Measurements from ENCODE around the gene ARHGEF25.

Gene ARHGEF25

DNA sequence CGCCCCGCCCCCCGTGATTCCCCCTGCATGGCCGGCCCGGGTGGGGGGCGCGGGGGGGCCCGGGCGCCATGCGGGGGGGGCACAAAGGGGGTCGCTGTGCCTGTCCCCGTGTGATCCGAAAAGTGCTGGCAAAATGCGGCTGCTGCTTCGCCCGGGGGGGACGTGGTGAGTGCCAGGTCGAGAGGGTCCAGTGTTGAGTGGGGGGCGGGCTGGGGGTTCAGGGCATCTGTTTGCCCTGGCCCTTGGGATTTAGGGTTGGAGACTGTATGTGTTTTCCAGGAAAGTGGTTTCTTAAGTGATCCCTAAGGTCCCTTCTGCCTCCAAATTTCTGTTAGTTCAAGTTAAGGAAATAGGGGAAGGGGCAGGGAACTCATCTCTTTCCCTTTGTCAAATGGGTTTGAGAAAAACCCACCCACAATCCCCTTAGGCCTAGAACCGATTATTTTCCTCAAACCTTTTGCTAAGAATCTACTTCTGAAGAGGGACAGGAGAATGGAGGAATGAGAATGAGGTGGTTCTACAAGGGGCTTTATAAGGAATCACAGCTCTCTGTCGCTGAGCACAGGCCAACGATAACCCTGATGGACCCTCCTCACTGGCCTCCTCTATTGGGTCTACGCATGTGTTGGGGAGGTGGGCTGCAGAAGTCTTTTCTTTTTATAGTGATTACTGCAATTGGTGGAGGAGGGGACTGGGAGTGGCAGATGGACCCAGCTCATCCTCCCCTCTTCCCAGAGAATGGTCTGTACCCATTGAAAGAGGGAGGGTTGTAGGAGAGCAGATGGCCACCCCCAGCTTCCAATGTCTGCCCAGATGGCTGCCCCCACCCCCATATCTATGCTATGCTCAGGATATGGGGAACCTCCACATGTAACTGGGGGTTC lies 834 bp downstream of the ARHGEF25 start:
- no peak for DNase-seq
- CTCF ChIA-PET = interaction anchor here (0.6 to 6.7 kb wide), 6 partner anchors 10 to 28 kb away, joined by 3 to 34 read pairs (median 6); no protein-coding TSS in a partner anchor

DNA sequence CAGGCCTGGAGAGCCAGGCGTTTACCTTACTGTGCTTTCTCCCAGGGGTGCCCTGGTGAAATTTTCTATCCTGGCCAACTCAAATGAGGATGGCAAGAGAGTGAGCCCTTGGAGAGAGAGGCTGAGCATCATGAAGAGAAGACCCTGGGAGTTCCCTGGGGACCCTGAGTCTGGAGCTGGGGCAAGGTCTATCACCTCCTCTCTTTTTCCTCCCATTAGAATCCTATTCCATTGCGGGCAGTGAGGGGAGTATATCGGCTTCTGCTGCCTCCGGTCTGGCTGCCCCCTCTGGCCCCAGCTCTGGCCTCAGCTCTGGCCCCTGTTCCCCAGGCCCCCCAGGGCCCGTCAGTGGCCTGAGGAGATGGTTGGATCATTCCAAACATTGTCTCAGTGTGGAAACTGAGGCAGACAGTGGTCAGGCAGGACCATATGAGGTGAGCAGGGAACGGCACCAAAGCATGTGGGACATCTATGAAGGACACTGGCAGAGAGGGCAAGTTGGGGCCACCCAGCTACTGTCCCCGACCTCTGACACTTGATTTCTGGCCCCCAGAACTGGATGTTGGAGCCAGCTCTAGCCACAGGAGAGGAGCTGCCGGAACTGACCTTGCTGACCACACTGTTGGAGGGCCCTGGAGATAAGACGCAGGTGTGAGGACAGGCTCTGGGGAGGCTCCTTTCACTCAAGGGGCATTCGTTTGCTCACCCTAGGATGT lies 1.6 kb downstream of the ARHGEF25 start:
- Histone ChIP-seq H3K27ac (ENCODE audit: insufficient read depth in 1 of 2, low read depth in 1 of 2, low read length in 2 of 2, poor library complexity in 1 of 2, severe bottlenecking in 2 of 2) (no peak overlapping the region), H3K36me3 (ENCODE audit: control insufficient read depth in 4 of 4, insufficient read depth in 4 of 4, low read length in 3 of 4) (peaks cover 0 to 7% (median 0%) of the 10 kb centered on the region in 4 experiments), H3K9me3 (ENCODE audit: control extremely low read depth in 1 of 5, control insufficient read depth in 4 of 5, insufficient read depth in 2 of 5, low read depth in 1 of 5, low read length in 4 of 5) (no peaks in the 10 kb centered on the region), H3K4me3 (ENCODE audit: control insufficient read depth in 1 of 7, extremely low read depth in 1 of 7, insufficient read depth in 4 of 7, low read depth in 2 of 7, low read length in 6 of 7) (no peak overlapping the region), H3K27me3 (replicated peaks in 2 of 5; ENCODE audit: control insufficient read depth in 4 of 5, insufficient read depth in 5 of 5, low read length in 4 of 5) (peaks cover 0 to 59% (median 49%) of the 10 kb centered on the region in 5 experiments), H3K4me1 (ENCODE audit: control extremely low read depth in 1 of 4, control insufficient read depth in 4 of 4, insufficient read depth in 4 of 4, low read length in 3 of 4) (peaks cover 0 to 20% (median 9%) of the 10 kb centered on the region in 4 experiments)
- 94% methylated on average over 8 of the region's 10 CpGs for WGBS (ENCODE audit: insufficient coverage)
- ChIA-PET CTCF (interaction anchor here (1.0 to 6.7 kb wide), 7 partner anchors 9 to 32 kb away, joined by 3 to 34 read pairs (median 8); no protein-coding TSS in a partner anchor), POLR2A (no interaction called here)
- no peak for DNase-seq

More for the DNA sequence above, 834 bp downstream of the ARHGEF25 start:
- Histone ChIP-seq H3K27ac (ENCODE audit: insufficient read depth in 1 of 2, low read depth in 1 of 2, low read length in 2 of 2, poor library complexity in 1 of 2, severe bottlenecking in 2 of 2) (no peak overlapping the region), H3K9me3 (ENCODE audit: control extremely low read depth in 1 of 5, control insufficient read depth in 4 of 5, insufficient read depth in 2 of 5, low read depth in 1 of 5, low read length in 4 of 5) (no peaks in the 10 kb centered on the region), H3K36me3 (ENCODE audit: control insufficient read depth in 4 of 4, insufficient read depth in 4 of 4, low read length in 3 of 4) (peaks cover 0 to 13% (median 3%) of the 10 kb centered on the region in 4 experiments), H3K4me1 (ENCODE audit: control extremely low read depth in 1 of 4, control insufficient read depth in 4 of 4, insufficient read depth in 4 of 4, low read length in 3 of 4) (peaks cover 0 to 20% (median 9%) of the 10 kb centered on the region in 4 experiments), H3K4me3 (ENCODE audit: control insufficient read depth in 1 of 7, extremely low read depth in 1 of 7, insufficient read depth in 4 of 7, low read depth in 2 of 7, low read length in 6 of 7) (peak overlapping the region in 1 of 7 experiments; percentile 58), H3K27me3 (replicated peaks in 2 of 5; ENCODE audit: control insufficient read depth in 4 of 5, insufficient read depth in 5 of 5, low read length in 4 of 5) (peaks cover 0 to 51% (median 42%) of the 10 kb centered on the region in 5 experiments)
- WGBS (ENCODE audit: insufficient coverage) = 17% methylated on average over 12 of the region's 23 CpGs
- POLR2A ChIA-PET = interaction anchor here (0.6 kb wide), 1 partner anchor 19 kb away, joined by 3 read pairs; no protein-coding TSS in a partner anchor

DNA sequence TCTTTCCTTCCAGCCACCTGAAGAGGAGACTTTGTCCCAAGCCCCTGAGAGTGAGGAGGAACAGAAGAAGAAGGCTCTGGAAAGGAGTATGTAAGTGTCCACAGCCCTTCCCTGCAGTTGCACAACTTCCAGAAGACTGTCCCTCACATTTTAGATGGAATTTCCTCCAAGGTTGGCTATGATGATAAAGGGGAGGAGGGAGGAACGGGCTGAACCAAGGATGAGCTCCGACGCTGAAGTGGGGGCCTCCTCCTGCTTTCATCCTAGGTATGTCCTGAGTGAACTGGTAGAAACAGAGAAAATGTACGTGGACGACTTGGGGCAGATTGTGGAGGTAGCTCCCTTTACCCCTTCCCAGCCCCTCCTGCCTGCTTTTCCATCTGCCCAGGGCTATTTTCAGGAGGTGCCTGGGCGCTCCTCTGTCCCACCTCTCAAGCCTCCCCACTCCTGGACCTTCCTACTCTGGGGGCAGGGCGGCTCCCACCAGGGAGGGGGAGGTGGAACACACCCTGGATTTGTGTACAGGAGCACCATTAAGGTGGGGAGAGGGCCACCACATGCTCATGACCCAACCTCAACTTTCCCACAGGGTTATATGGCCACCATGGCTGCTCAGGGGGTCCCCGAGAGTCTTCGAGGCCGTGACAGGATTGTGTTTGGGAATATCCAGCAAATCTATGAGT lies 2.3 kb downstream of the ARHGEF25 start:
- POLR2A ChIA-PET = no interaction called here
- H3K27me3 ChIP-seq (replicated peaks in 2 of 5; ENCODE audit: control insufficient read depth in 4 of 5, insufficient read depth in 5 of 5, low read length in 4 of 5) = peaks cover 0 to 66% (median 51%) of the 10 kb centered on the region in 5 experiments
- DNase-seq = no peak
- no peaks in the 10 kb centered on the region for H3K9me3 ChIP-seq (ENCODE audit: control extremely low read depth in 1 of 5, control insufficient read depth in 4 of 5, insufficient read depth in 2 of 5, low read depth in 1 of 5, low read length in 4 of 5)
- CTCF ChIA-PET = interaction anchor here (1.0 to 6.7 kb wide), 10 partner anchors 9 to 33 kb away, joined by 3 to 34 read pairs (median 7); partner anchors contain the start of gene B4GALNT1
- no peak overlapping the region for H3K27ac ChIP-seq (ENCODE audit: insufficient read depth in 1 of 2, low read depth in 1 of 2, low read length in 2 of 2, poor library complexity in 1 of 2, severe bottlenecking in 2 of 2)
- H3K4me3 ChIP-seq (ENCODE audit: control insufficient read depth in 1 of 7, extremely low read depth in 1 of 7, insufficient read depth in 4 of 7, low read depth in 2 of 7, low read length in 6 of 7) = no peak overlapping the region
- 100% methylated on average over 1 of the region's 10 CpGs for WGBS (ENCODE audit: insufficient coverage)
- H3K4me1 ChIP-seq (ENCODE audit: control extremely low read depth in 1 of 4, control insufficient read depth in 4 of 4, insufficient read depth in 4 of 4, low read length in 3 of 4) = peaks cover 0 to 20% (median 9%) of the 10 kb centered on the region in 4 experiments
- H3K36me3 ChIP-seq (ENCODE audit: control insufficient read depth in 4 of 4, insufficient read depth in 4 of 4, low read length in 3 of 4) = peaks cover 0 to 2% (median 0%) of the 10 kb centered on the region in 4 experiments

DNA sequence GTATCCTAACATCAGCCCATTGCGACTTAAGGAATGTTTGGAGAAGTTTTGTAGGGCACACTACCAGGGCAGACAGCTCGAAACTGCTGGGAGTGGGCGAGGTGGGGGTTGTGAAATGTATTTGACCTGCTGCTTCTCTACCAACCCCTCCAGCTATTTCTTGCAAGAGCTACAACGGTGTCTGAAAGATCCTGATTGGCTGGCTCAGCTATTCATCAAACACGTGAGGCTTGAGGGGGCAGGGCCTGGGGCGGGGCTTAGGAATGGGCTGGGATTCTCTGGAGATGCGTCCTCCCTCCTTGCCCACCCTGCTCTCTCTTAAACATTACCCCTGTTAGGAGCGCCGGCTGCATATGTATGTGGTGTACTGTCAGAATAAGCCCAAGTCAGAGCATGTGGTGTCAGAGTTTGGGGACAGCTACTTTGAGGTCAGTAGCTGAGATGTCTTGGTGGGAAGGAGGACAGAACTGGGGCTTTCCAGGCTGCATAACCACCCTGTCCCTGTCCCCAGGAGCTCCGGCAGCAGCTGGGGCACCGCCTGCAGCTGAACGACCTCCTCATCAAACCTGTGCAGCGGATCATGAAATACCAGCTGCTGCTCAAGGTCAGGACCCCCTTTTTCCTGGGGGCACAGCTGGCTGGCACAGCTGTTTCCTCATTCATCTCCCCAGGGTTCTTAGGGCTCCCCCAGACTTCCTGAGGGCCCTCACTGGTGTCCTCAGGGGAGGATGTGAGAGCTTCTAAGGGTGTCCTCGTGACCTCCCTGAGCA lies 3.1 kb downstream of the ARHGEF25 start:
- 80% methylated on average over 3 of the region's 14 CpGs for WGBS (ENCODE audit: insufficient coverage)
- no peak overlapping the region for H3K4me3 ChIP-seq (ENCODE audit: control insufficient read depth in 1 of 7, extremely low read depth in 1 of 7, insufficient read depth in 4 of 7, low read depth in 2 of 7, low read length in 6 of 7)
- CTCF ChIA-PET = interaction anchor here (1.0 to 6.7 kb wide), 9 partner anchors 9 to 34 kb away, joined by 3 to 34 read pairs (median 6); partner anchors contain the start of gene B4GALNT1
- peaks cover 0 to 74% (median 51%) of the 10 kb centered on the region in 5 experiments for H3K27me3 ChIP-seq (replicated peaks in 2 of 5; ENCODE audit: control insufficient read depth in 4 of 5, insufficient read depth in 5 of 5, low read length in 4 of 5)
- no peaks in the 10 kb centered on the region for H3K36me3 ChIP-seq (ENCODE audit: control insufficient read depth in 4 of 4, insufficient read depth in 4 of 4, low read length in 3 of 4)
- peaks cover 0 to 22% (median 11%) of the 10 kb centered on the region in 4 experiments for H3K4me1 ChIP-seq (ENCODE audit: control extremely low read depth in 1 of 4, control insufficient read depth in 4 of 4, insufficient read depth in 4 of 4, low read length in 3 of 4)
- no peak overlapping the region for H3K27ac ChIP-seq (ENCODE audit: insufficient read depth in 1 of 2, low read depth in 1 of 2, low read length in 2 of 2, poor library complexity in 1 of 2, severe bottlenecking in 2 of 2)
- POLR2A ChIA-PET = no interaction called here
- no peaks in the 10 kb centered on the region for H3K9me3 ChIP-seq (ENCODE audit: control extremely low read depth in 1 of 5, control insufficient read depth in 4 of 5, insufficient read depth in 2 of 5, low read depth in 1 of 5, low read length in 4 of 5)
- DNase-seq = peak; percentile 29 to 58 (median 58)

DNA sequence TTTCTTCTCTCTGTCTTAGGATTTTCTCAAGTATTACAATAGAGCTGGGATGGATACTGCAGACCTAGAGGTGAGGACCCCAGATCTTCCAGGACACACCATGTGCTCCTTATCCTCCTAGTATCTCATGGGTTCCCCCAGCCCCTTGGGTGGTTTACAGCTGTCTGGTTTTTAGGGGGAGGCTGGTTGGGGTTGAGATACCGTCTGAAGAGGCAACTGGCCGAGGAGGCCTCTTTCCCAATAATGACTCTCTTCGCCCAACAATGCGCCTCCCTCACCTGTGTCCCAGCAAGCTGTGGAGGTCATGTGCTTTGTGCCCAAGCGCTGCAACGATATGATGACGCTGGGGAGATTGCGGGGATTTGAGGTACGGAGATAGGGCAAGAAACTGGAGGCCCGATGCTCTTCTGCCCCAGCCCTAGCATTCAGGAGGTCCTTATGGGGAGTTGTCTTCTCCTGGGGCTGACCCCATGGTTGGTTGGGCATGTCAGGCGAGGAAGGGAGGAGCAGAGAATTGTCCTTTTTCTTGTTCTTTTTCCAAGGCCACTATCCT lies 3.8 kb downstream of the ARHGEF25 start:
- POLR2A ChIA-PET = no interaction called here
- Histone ChIP-seq H3K4me1 (ENCODE audit: control extremely low read depth in 1 of 4, control insufficient read depth in 4 of 4, insufficient read depth in 4 of 4, low read length in 3 of 4) (peaks cover 0 to 29% (median 14%) of the 10 kb centered on the region in 4 experiments), H3K27ac (ENCODE audit: insufficient read depth in 1 of 2, low read depth in 1 of 2, low read length in 2 of 2, poor library complexity in 1 of 2, severe bottlenecking in 2 of 2) (no peak overlapping the region), H3K4me3 (ENCODE audit: control insufficient read depth in 1 of 7, extremely low read depth in 1 of 7, insufficient read depth in 4 of 7, low read depth in 2 of 7, low read length in 6 of 7) (no peak overlapping the region), H3K27me3 (replicated peaks in 2 of 5; ENCODE audit: control insufficient read depth in 4 of 5, insufficient read depth in 5 of 5, low read length in 4 of 5) (peaks cover 0 to 79% (median 55%) of the 10 kb centered on the region in 5 experiments), H3K36me3 (ENCODE audit: control insufficient read depth in 4 of 4, insufficient read depth in 4 of 4, low read length in 3 of 4) (no peaks in the 10 kb centered on the region), H3K9me3 (ENCODE audit: control extremely low read depth in 1 of 5, control insufficient read depth in 4 of 5, insufficient read depth in 2 of 5, low read depth in 1 of 5, low read length in 4 of 5) (no peaks in the 10 kb centered on the region)
- WGBS (ENCODE audit: insufficient coverage) = 90% methylated on average over 11 of the region's 11 CpGs
- DNase-seq = no peak
- CTCF ChIA-PET = interaction anchor here (1.0 to 6.7 kb wide), 7 partner anchors 8 to 91 kb away, joined by 3 to 34 read pairs (median 5); partner anchors contain the start of gene B4GALNT1

DNA sequence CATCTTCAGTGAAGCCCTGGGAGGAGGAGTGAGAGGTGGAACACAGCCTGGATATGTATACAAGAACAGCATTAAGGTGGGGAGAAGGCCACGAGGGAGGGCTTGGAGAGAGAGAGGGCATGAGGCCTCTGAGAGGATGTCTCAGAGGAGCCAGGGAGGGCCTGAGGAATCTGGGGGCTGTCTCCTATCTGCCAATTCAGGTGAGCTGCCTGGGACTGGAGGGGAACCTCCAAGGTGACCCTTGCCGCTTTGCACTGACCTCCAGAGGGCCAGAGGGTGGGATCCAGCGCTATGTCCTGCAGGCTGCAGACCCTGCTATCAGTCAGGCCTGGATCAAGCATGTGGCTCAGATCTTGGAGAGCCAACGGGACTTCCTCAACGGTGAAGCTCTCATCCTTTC lies 4.4 kb downstream of the ARHGEF25 start:
- no peaks in the 10 kb centered on the region for H3K36me3 ChIP-seq (ENCODE audit: control insufficient read depth in 4 of 4, insufficient read depth in 4 of 4, low read length in 3 of 4)
- WGBS (ENCODE audit: insufficient coverage) = 93% methylated on average over 5 of the region's 5 CpGs
- CTCF ChIA-PET = interaction anchor here (1.1 to 6.7 kb wide), 6 partner anchors 9 to 91 kb away, joined by 3 to 34 read pairs (median 9); partner anchors contain the start of gene B4GALNT1
- POLR2A ChIA-PET = no interaction called here
- peaks cover 0 to 79% (median 55%) of the 10 kb centered on the region in 5 experiments for H3K27me3 ChIP-seq (replicated peaks in 2 of 5; ENCODE audit: control insufficient read depth in 4 of 5, insufficient read depth in 5 of 5, low read length in 4 of 5)
- no peak for DNase-seq
- H3K27ac ChIP-seq (ENCODE audit: insufficient read depth in 1 of 2, low read depth in 1 of 2, low read length in 2 of 2, poor library complexity in 1 of 2, severe bottlenecking in 2 of 2) = no peak overlapping the region
- H3K4me3 ChIP-seq (ENCODE audit: control insufficient read depth in 1 of 7, extremely low read depth in 1 of 7, insufficient read depth in 4 of 7, low read depth in 2 of 7, low read length in 6 of 7) = no peak overlapping the region
- H3K4me1 ChIP-seq (ENCODE audit: control extremely low read depth in 1 of 4, control insufficient read depth in 4 of 4, insufficient read depth in 4 of 4, low read length in 3 of 4) = peaks cover 0 to 25% (median 11%) of the 10 kb centered on the region in 4 experiments
- no peaks in the 10 kb centered on the region for H3K9me3 ChIP-seq (ENCODE audit: control extremely low read depth in 1 of 5, control insufficient read depth in 4 of 5, insufficient read depth in 2 of 5, low read depth in 1 of 5, low read length in 4 of 5)

Measured in common myeloid progenitor, CD34-positive (primary cell).